ENCODE measurements around the gene TMEM94. TPM values are rescaled to one million over a fixed set of nuclear protein-coding genes. Genes with fewer than 3 reads are reported as not detected.

TMEM94 gene
- total and polyA plus RNA-seq, 9 of the 15 experiments (the other 6 are each of a cell fraction or from before 2014, with no cell fraction given), result 0.35 to 48.1 (median 14.4) TPM

DNA sequence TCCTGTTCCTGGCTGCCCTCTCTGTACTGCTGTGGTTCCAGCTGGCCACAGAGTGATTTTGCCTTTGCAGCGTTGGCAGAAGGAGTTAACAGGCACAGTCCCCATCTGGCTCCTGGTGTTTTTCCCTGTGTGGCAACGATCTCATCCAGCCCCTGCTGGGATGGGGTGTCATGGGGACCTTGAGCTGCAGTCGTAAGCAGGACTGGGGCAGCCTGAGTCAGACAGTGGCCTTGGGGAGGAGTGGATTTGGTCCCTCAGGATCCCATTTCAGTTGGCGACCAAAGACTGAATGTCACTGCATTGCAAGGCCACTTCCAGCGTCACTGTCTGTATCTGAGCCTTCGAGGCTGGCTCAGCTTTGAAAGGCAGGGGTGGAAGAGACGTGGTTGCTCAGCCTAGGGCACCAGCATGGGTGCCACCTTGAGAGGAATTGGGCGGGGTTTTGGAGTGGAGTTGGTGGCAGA is 11.9 kb downstream of the TMEM94 start:
- Histone ChIP-seq H3K27me3 (ENCODE audit: control insufficient read depth in 2 of 2, insufficient read depth in 2 of 2, low read length in 2 of 2) (no peaks in the 10 kb centered on the region), H3K36me3 (ENCODE audit: control insufficient read depth, insufficient read depth, low read length) (peaks cover 14% of the 10 kb centered on the region; the same call in 2 of the 3 replicates), H3K9ac (ENCODE audit: insufficient read depth in 1 of 2, low read depth in 2 of 2, low read length in 2 of 2) (peak overlapping the region in 1 of 2 experiments; percentile 78; a peak in 2 of 4 replicates), H3K4me1 (replicated peaks in 1 of 2; ENCODE audit: control insufficient read depth in 2 of 2, insufficient read depth in 2 of 2, low read length in 2 of 2) (no peaks in the 10 kb centered on the region; a peak in 1 of 5 replicates), H3K27ac (ENCODE audit: extremely low read depth, low read depth, low read length) (no peak overlapping the region), H4K20me1 (replicated peaks; ENCODE audit: control insufficient read depth, insufficient read depth, low read length) (no peaks in the 10 kb centered on the region), H3K4me2 (ENCODE audit: insufficient read depth, low read length) (no peak overlapping the region), H3K79me2 (ENCODE audit: control insufficient read depth, insufficient read depth, low read length) (no peaks in the 10 kb centered on the region), H3K9me3 (replicated peaks; ENCODE audit: control insufficient read depth, insufficient read depth, low read depth, low read length) (no peaks in the 10 kb centered on the region), H3K9me1 (ENCODE audit: control insufficient read depth, insufficient read depth, low read length) (no peaks in the 10 kb centered on the region), H2AFZ (ENCODE audit: low read depth, low read length) (no peak overlapping the region), H3K4me3 (no peak overlapping the region)
- FAIRE-seq (peak; percentile 26), ATAC-seq (no peak), DNase-seq (ENCODE audit: extremely low read depth in 1 of 4, low spot score in 3 of 4) (no peak)
- CTCF ChIA-PET (ENCODE audit: low intra/inter-chr PET ratio), result no interaction called here
- intact Hi-C loops (cut with micrococcal nuclease), result no loop called here
- no TSS peak for BruUV-seq (replicated peaks)
- POLR2A ChIA-PET, result interaction anchor here (0.6 to 1.6 kb wide), 6 partner anchors 9 to 92 kb away, joined by 3 to 8 read pairs (median 4); partner anchors contain the start of gene TMEM94
- 63% methylated on average over 8 of the region's 8 CpGs for WGBS (ENCODE audit: insufficient coverage, low coverage, missing lambda C conversion rate)
- in situ Hi-C loops (cut with MboI), result no loop called here
- no peak for TF ChIP-seq ELF2 (CRISPR knock-in tag; IDR thresholded peaks at IDR 0.05)
- TF ChIP-seq, protein P1, sequence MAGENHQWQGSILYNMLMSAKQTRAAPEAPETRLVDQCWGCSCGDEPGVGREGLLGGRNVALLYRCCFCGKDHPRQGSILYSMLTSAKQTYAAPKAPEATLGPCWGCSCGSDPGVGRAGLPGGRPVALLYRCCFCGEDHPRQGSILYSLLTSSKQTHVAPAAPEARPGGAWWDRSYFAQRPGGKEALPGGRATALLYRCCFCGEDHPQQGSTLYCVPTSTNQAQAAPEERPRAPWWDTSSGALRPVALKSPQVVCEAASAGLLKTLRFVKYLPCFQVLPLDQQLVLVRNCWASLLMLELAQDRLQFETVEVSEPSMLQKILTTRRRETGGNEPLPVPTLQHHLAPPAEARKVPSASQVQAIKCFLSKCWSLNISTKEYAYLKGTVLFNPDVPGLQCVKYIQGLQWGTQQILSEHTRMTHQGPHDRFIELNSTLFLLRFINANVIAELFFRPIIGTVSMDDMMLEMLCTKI (IDR thresholded peaks at IDR 0.05; ENCODE audit: partially characterized antibody), result no peak
- no peak for TF ChIP-seq ETV5 (CRISPR knock-in tag; IDR thresholded peaks at IDR 0.05; ENCODE audit: low read depth)
- TF ChIP-seq, protein P2, sequence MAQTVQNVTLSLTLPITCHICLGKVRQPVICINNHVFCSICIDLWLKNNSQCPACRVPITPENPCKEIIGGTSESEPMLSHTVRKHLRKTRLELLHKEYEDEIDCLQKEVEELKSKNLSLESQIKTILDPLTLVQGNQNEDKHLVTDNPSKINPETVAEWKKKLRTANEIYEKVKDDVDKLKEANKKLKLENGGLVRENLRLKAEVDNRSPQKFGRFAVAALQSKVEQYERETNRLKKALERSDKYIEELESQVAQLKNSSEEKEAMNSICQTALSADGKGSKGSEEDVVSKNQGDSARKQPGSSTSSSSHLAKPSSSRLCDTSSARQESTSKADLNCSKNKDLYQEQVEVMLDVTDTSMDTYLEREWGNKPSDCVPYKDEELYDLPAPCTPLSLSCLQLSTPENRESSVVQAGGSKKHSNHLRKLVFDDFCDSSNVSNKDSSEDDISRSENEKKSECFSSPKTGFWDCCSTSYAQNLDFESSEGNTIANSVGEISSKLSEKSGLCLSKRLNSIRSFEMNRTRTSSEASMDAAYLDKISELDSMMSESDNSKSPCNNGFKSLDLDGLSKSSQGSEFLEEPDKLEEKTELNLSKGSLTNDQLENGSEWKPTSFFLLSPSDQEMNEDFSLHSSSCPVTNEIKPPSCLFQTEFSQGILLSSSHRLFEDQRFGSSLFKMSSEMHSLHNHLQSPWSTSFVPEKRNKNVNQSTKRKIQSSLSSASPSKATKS (CRISPR knock-in tag; IDR thresholded peaks at IDR 0.05), result no peak
- TF ChIP-seq, protein P3, sequence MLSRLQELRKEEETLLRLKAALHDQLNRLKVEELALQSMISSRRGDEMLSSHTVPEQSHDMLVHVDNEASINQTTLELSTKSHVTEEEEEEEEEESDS (CRISPR knock-in tag; IDR thresholded peaks at IDR 0.05), result no peak
- TF ChIP-seq CC2D1A (IDR thresholded peaks at IDR 0.05), result no peak
- no peak for TF ChIP-seq SIRT6 (IDR thresholded peaks at IDR 0.05; ENCODE audit: low read depth, low read length)
- TF ChIP-seq HCFC1 (IDR thresholded peaks at IDR 0.05; ENCODE audit: low read depth, low read length), result no peak
- TF ChIP-seq, protein P4, sequence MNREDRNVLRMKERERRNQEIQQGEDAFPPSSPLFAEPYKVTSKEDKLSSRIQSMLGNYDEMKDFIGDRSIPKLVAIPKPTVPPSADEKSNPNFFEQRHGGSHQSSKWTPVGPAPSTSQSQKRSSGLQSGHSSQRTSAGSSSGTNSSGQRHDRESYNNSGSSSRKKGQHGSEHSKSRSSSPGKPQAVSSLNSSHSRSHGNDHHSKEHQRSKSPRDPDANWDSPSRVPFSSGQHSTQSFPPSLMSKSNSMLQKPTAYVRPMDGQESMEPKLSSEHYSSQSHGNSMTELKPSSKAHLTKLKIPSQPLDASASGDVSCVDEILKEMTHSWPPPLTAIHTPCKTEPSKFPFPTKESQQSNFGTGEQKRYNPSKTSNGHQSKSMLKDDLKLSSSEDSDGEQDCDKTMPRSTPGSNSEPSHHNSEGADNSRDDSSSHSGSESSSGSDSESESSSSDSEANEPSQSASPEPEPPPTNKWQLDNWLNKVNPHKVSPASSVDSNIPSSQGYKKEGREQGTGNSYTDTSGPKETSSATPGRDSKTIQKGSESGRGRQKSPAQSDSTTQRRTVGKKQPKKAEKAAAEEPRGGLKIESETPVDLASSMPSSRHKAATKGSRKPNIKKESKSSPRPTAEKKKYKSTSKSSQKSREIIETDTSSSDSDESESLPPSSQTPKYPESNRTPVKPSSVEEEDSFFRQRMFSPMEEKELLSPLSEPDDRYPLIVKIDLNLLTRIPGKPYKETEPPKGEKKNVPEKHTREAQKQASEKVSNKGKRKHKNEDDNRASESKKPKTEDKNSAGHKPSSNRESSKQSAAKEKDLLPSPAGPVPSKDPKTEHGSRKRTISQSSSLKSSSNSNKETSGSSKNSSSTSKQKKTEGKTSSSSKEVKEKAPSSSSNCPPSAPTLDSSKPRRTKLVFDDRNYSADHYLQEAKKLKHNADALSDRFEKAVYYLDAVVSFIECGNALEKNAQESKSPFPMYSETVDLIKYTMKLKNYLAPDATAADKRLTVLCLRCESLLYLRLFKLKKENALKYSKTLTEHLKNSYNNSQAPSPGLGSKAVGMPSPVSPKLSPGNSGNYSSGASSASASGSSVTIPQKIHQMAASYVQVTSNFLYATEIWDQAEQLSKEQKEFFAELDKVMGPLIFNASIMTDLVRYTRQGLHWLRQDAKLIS (CRISPR knock-in tag; IDR thresholded peaks at IDR 0.05), result no peak
- TF ChIP-seq, protein P5, sequence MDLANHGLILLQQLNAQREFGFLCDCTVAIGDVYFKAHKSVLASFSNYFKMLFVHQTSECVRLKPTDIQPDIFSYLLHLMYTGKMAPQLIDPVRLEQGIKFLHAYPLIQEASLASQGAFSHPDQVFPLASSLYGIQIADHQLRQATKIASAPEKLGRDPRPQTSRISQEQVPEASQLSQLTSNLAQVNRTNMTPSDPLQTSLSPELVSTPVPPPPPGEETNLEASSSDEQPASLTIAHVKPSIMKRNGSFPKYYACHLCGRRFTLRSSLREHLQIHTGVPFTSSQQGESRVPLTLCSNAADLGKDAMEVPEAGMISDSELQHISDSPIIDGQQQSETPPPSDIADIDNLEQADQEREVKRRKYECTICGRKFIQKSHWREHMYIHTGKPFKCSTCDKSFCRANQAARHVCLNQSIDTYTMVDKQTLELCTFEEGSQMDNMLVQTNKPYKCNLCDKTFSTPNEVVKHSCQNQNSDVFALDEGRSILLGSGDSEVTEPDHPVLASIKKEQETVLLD (IDR thresholded peaks at IDR 0.05), result no peak
